Renal cortex interstitium (tissue), 11 donors: ENCODE data around the gene AIP. TPM values are rescaled to one million over a fixed set of nuclear protein-coding genes. Genes with fewer than 3 reads are reported as not detected.
"Not testable (repeated sequence)": the region's sequence is repeated elsewhere in the genome, so short reads cannot be mapped to it uniquely, and the experiment has no call there.

Experiments used
- DNase-seq, 11 donors: peaks; one replicate each; pipeline ENCODE4 v3.0.0-alpha.2; 2013; ENCODE audit warnings: low read depth in 9 of 11, low spot score in 4 of 11; ENCODE audit errors: extremely low read depth in 1 of 11
- polyA plus RNA-seq, 3 donors: library from polyadenylated mRNA; unstranded; fragments of 120-200 nt; gene quantifications; one replicate each; pipeline ENCODE4 v1.2.1, GENCODE V29; 2013; ENCODE audit not compliant: insufficient read length in 3 of 3

AIP gene
- polyA plus RNA-seq, 3 donors, result 55.9 to 77.0 (median 63.1) TPM

GRCh38 chr11:67463680-67464410, 19.0 kb upstream of the AIP start:
- no peak for DNase-seq

GRCh38 chr11:67464411-67465188, 18.2 kb upstream of the AIP start:
- peak; percentile 47 to 81 (median 68) for DNase-seq

- no peak for DNase-seq
Observed at GRCh38 chr11:67465189-67465510, 17.7 kb upstream of the AIP start.

GRCh38 chr11:67465530-67465929, 17.3 kb upstream of the AIP start:
- not testable (repeated sequence) for DNase-seq

GRCh38 chr11:67466367-67466766, 16.5 kb upstream of the AIP start:
- no peak for DNase-seq

GRCh38 chr11:67466962-67467771, 15.7 kb upstream of the AIP start:
- no peak for DNase-seq

DNA sequence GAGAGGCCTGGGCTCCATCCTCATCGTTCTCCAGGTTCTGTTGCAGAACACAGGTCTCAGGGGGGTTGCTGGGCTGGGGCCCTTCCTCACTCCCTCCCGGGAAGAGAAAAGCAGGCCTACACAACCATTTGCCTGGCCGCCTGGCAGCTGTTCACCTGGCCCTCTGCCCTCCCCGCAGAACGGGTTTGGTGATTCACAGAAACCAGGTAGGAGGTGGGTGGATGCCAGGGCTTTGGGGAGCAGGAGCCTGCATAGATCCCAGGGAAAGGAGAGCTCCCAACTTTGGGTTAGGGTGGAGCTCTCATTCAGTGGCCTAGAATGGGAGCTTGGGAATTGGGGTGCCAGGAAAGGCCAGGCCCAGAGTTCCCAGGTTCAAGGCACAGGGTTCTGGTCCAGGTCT, 14.8 kb upstream of the AIP start:
- no peak for DNase-seq

- no peak for DNase-seq
Observed at GRCh38 chr11:67468456-67468758, 14.4 kb upstream of the AIP start.

DNA sequence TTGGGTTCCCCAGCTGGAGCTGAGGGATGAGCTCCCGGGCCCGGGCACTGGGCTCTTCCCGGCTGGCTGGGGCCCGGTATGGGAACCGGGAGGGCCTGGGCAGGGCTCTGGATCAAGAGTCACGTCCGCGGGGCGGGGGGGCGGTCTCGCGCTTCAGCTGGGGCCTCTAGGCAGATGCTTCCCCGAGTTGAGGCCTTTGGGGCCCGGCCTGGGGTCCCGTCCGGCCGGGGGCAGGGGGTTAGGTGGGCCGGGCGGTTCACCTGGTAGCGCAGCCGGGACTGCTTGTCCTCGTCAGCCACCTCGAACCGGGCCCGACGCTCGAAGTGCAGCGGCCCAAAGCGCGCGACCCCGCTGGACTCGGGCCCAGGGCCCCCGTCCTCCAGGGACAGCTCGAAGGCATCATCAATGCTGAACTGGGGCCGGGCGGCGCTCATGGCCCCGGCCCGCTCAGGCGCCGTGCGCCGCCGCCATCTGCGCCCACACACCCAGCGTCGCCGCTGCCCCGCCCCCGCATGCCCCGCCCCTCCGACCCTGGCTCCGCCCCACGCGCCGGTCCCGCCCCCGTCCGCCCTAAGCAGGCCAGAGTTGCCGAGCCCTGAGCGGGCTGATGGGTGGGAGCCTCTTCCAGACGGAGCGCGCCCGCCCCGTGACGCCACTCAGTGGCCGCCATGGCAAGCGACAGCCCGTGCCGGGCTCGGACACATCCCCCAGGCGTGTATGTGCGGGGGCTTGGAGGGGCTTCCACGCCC, 13.9 kb upstream of the AIP start, which contains the start of gene TMEM134:
TMEM134 (minus strand) TSS at position 493 of the 749 bp plus-strand sequence; CDS start at position 434, 59 bp downstream.
- peak; percentile 61 to 89 (median 86) for DNase-seq

DNA sequence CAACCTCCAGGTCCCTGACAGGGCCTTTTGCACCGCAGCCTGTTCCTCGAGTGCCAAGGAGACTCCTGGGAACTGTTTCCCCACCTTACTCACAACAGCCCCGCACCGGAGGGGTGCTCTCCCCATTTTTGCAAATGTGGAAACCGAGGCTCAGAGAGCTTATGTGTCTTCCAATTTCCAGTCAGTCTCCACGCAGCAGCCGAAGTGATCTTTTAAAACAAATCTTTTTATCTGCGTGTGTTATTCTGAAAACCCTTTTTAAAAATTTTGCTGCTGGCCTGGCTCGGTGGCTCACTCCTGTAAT, 13.4 kb upstream of the AIP start:
- no peak for DNase-seq

GRCh38 chr11:67470337-67471002, 12.4 kb upstream of the AIP start:
- DNase-seq, result no peak

DNA sequence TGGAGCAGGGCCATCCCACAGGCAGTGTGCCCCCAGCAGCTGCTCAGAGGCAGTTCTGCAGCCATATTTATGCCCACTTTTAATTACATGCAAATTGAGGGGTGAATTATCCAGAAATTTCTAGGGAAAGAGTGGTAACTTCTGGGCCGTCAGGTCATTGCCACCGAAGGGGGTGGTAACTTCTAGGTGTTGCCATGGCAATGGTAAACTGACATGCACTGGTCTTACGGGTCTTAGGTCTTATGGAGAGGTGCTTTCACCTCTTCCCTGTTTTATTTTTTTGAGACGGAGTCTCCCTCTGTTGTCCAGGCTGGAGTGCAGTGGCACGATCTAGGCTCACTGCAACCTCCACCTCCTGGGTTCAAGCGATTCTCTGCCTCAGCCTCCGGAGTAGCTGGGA, 9.9 kb upstream of the AIP start:
- no peak for DNase-seq

- not testable (repeated sequence) for DNase-seq
Observed at GRCh38 chr11:67476692-67477091, 6.1 kb upstream of the AIP start.

DNA sequence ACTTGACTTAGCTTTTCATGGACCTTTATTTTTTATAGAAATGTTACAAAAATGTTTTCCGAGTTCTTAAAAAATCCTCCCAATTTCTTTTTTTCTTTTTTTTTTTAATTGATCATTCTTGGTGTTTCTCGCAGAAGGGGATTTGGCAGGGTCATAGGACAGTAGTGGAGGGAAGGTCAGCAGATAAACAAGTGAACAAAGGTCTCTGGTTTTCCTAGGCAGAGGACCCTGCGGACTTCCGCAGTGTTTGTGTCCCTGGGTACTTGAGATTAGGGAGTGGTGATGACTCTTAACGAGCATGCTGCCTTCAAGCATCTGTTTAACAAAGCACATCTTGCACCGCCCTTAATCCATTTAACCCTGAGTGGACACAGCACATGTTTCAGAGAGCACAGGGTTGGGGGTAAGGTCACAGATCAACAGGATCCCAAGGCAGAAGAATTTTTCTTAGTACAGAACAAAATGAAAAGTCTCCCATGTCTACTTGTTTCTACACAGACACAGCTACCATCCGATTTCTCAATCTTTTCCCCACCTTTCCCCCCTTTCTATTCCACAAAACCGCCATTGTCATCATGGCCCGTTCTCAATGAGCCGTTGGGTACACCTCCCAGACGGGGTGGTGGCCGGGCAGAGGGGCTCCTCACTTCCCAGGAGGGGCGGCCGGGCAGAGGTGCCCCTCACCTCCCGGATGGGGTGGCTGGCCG, 5.3 kb upstream of the AIP start:
- DNase-seq, result not testable (repeated sequence)

- no peak for DNase-seq
Observed at GRCh38 chr11:67482275-67482826, 475 bp upstream of the AIP start.

DNA sequence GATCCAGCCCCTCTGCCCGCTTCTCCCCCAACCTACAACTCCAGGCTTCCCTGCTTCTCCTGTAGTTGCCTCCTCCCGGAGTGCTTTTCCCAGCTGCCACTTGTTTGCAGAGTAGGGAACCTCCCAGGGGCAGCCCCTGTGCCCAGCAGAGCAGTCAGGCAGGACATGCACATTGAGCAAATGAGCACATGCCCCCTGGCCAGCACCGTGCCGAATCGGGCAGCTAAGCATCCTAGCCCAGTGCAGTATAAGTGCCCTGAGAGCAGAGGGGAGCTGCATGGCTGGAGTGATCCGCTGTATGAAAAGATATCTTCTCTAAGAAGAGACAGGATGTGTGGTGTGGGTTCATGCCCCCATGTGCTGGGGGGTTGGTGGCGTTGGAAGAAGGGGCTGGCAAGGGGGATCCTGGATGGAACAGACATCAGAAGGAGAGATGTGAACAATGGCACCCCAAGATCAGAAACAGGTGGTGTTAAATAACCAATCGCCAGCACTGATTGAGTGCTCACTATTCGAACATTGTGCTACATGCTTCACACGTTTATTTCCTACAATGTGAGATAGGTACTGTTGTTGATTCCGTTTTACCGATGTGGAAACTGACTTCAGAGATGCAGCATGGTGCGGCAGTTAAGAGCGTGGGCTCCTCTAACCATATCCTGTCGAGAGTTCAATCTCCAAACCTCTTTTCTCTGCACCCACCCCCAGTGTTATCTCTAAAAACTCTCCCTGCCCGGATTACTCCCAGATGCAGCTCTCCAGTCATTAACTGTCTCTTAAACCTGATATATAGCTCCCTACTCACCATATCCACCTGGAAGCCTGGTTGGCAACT, 1.2 kb downstream of the AIP start:
- DNase-seq, result no peak

- DNase-seq, result no peak
Observed at GRCh38 chr11:67484847-67485311, 2.1 kb downstream of the AIP start.
